Cardiac fibroblast (primary cell): ENCODE data around the gene TRAF3IP3.
A peak's percentile ranks its signal among the peaks of the same experiment; 100 is the strongest.

ENCODE experiments used
- DNase-seq, 2 donors: peaks; one replicate each; pipeline versions ENCODE4 v3.0.0 to v3.0.0-alpha.2; 2010; ENCODE audit warnings: low read depth in 2 of 2
- H3K4me3 ChIP-seq, 2 donors: replicated peaks in 1 of 2; 1 replicate in 1 of 2; 2 replicates in 1 of 2; pipeline ENCODE4 v1.5.1; 2011; ENCODE audit warnings: low read depth in 2 of 2, low read length in 2 of 2, mild to moderate bottlenecking in 2 of 2, moderate library complexity in 1 of 2
- TF ChIP-seq, protein P1 (sequence below): IDR thresholded peaks from one replicate; pipeline ENCODE4 v1.5.1; 2011; ENCODE audit warnings: low read depth, mild to moderate bottlenecking, low read length, inconsistent platforms

TRAF3IP3 gene

DNA sequence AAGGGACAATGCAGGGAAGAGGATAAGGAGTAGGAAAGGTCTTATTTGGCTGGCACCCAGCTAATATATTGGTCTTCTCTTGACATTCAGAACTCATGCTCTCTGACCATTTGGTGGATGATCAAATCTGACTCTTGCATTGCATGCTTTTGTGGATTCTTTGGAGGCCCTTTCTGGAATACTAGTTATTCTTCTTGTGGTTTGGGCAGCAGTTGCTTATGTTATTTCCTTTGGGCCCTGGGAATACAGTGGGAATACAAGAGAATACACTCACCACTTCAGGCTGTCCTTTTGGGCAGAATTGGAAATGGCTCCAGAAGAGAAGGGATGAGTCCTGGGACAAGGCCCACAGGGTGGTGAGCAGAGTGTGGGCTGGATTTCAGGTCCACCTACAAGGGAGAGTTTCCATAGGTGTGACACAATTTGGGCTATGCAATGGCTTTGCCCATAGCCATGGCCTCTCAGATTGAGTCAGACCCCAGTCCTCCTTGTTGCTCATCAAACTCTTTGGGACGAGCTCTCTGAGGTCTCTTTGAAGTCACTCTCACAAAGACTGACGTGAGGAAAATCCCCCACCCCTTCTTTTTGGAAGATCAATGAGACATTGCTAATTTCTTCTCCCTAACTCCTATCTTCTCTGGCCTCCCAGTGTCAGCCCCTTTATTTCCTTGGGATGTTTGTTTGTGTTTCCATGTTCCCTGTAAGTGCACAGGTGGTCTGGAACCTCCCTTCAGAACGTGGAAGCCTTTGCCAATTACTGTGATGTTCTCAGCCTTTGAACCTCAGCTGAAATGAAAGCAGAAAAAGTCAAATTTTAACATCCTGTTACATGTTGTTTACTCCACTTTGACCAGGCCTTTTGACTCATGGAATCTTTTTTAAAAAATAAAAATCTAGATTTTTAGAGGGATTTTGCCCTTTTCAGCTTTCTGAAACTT lies 31.8 kb upstream of the TRAF3IP3 start:
- TF ChIP-seq, protein P1, sequence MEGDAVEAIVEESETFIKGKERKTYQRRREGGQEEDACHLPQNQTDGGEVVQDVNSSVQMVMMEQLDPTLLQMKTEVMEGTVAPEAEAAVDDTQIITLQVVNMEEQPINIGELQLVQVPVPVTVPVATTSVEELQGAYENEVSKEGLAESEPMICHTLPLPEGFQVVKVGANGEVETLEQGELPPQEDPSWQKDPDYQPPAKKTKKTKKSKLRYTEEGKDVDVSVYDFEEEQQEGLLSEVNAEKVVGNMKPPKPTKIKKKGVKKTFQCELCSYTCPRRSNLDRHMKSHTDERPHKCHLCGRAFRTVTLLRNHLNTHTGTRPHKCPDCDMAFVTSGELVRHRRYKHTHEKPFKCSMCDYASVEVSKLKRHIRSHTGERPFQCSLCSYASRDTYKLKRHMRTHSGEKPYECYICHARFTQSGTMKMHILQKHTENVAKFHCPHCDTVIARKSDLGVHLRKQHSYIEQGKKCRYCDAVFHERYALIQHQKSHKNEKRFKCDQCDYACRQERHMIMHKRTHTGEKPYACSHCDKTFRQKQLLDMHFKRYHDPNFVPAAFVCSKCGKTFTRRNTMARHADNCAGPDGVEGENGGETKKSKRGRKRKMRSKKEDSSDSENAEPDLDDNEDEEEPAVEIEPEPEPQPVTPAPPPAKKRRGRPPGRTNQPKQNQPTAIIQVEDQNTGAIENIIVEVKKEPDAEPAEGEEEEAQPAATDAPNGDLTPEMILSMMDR: no peak
- no peak for DNase-seq

GRCh38 chr1:209727286-209727685 lies 28.6 kb upstream of the TRAF3IP3 start:
- no peak overlapping the region for H3K4me3 ChIP-seq
- DNase-seq: no peak
- TF ChIP-seq, protein P1: no peak

More for the DNA sequence above, 31.8 kb upstream of the TRAF3IP3 start:
- no peak overlapping the region for H3K4me3 ChIP-seq

DNA sequence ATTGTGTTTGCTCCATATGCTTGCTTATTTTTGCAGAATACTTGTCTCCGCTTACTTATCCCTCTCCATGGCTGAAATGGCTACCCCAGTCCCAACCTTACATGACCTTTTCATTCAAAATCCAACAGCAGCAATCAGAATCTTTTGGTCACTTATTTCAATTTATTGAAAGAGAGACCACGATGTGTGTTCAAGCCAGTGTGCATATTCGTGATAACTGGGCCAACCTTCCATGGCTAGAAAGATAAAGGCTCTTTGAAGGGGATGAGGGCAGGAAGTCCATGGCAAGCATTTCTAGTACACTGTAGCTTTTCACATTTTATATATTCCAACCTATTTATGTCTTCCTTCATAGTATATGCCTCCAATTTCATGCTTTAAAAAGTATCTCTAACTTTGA lies 28.1 kb upstream of the TRAF3IP3 start:
- TF ChIP-seq, protein P1: no peak
- no peak overlapping the region for H3K4me3 ChIP-seq
- no peak for DNase-seq

GRCh38 chr1:209728466-209728865 lies 27.4 kb upstream of the TRAF3IP3 start:
- H3K4me3 ChIP-seq: no peak overlapping the region
- TF ChIP-seq, protein P1: no peak

GRCh38 chr1:209729436-209729835 lies 26.4 kb upstream of the TRAF3IP3 start:
- H3K4me3 ChIP-seq: no peak overlapping the region

More at GRCh38 chr1:209728466-209728865, 27.4 kb upstream of the TRAF3IP3 start:
- DNase-seq: no peak

GRCh38 chr1:209732725-209733124 lies 23.1 kb upstream of the TRAF3IP3 start:
- TF ChIP-seq, protein P1: no peak
- no peak overlapping the region for H3K4me3 ChIP-seq
- DNase-seq: peak in 1 of 2 donors; percentile 38

More at GRCh38 chr1:209729436-209729835, 26.4 kb upstream of the TRAF3IP3 start:
- DNase-seq: no peak
- TF ChIP-seq, protein P1: no peak
